ENCODE results near the gene LRMDA.

The LRMDA gene

GRCh38 chr10:76213876-76214275 is 782.5 kb downstream of the LRMDA start:
- TF ChIP-seq CTCF (IDR thresholded peaks at IDR 0.05), result no peak
- Mint-ChIP-seq H3K9me3 (peaks cover 17% of the 10 kb centered on the region), H3K4me1 (peaks cover 13% of the 10 kb centered on the region), H3K36me3 (ENCODE audit: low read depth) (peaks cover 6% of the 10 kb centered on the region), H3K27ac (no peak overlapping the region), H3K27me3 (ENCODE audit: low read depth, poor library complexity) (no peaks in the 10 kb centered on the region), H3K4me3 (no peak overlapping the region)
- no peak for DNase-seq

GRCh38 chr10:76218035-76218434 is 786.6 kb downstream of the LRMDA start:
- no peak overlapping the region for H3K27ac Mint-ChIP-seq
- no peaks in the 10 kb centered on the region for H3K27me3 Mint-ChIP-seq (ENCODE audit: low read depth, poor library complexity)
- no peak overlapping the region for H3K4me3 Mint-ChIP-seq
- no peak for TF ChIP-seq CTCF (IDR thresholded peaks at IDR 0.05)
- no peaks in the 10 kb centered on the region for H3K4me1 Mint-ChIP-seq
- H3K9me3 Mint-ChIP-seq, result peaks cover 36% of the 10 kb centered on the region
- no peak for DNase-seq
- peaks cover 6% of the 10 kb centered on the region for H3K36me3 Mint-ChIP-seq (ENCODE audit: low read depth)

- H3K4me3 Mint-ChIP-seq, result no peak overlapping the region
- H3K27me3 Mint-ChIP-seq (ENCODE audit: low read depth, poor library complexity), result peaks cover 4% of the 10 kb centered on the region
- no peak for TF ChIP-seq CTCF (IDR thresholded peaks at IDR 0.05)
- H3K4me1 Mint-ChIP-seq, result peaks cover 30% of the 10 kb centered on the region
- peaks cover 5% of the 10 kb centered on the region for H3K36me3 Mint-ChIP-seq (ENCODE audit: low read depth)
- no peak overlapping the region for H3K27ac Mint-ChIP-seq
- peaks cover 4% of the 10 kb centered on the region for H3K9me3 Mint-ChIP-seq
- no peak for DNase-seq
These were observed 797.9 kb downstream of the LRMDA start for GRCh38 chr10:76229341-76229740.

- no peak for DNase-seq
- no peak overlapping the region for H3K27ac Mint-ChIP-seq
- TF ChIP-seq CTCF (IDR thresholded peaks at IDR 0.05), result no peak
- peaks cover 4% of the 10 kb centered on the region for H3K27me3 Mint-ChIP-seq (ENCODE audit: low read depth, poor library complexity)
- H3K4me3 Mint-ChIP-seq, result no peak overlapping the region
- peaks cover 9% of the 10 kb centered on the region for H3K9me3 Mint-ChIP-seq
- H3K36me3 Mint-ChIP-seq (ENCODE audit: low read depth), result peaks cover 13% of the 10 kb centered on the region
- H3K4me1 Mint-ChIP-seq, result peaks cover 30% of the 10 kb centered on the region
These were observed 799.5 kb downstream of the LRMDA start for GRCh38 chr10:76230921-76231285.

GRCh38 chr10:76231286-76231934 is 800.0 kb downstream of the LRMDA start:
- Mint-ChIP-seq H3K36me3 (ENCODE audit: low read depth) (peaks cover 13% of the 10 kb centered on the region), H3K4me1 (peaks cover 30% of the 10 kb centered on the region), H3K9me3 (peaks cover 9% of the 10 kb centered on the region), H3K4me3 (no peak overlapping the region), H3K27ac (no peak overlapping the region), H3K27me3 (ENCODE audit: low read depth, poor library complexity) (peaks cover 4% of the 10 kb centered on the region)
- DNase-seq, result no peak
- TF ChIP-seq CTCF (IDR thresholded peaks at IDR 0.05), result no peak

GRCh38 chr10:76234499-76235226 is 803.2 kb downstream of the LRMDA start:
- no peak overlapping the region for H3K27ac Mint-ChIP-seq

More at GRCh38 chr10:76234499-76235226, 803.2 kb downstream of the LRMDA start:
- peaks cover 3% of the 10 kb centered on the region for H3K27me3 Mint-ChIP-seq (ENCODE audit: low read depth, poor library complexity)
- peaks cover 21% of the 10 kb centered on the region for H3K4me1 Mint-ChIP-seq
- no peak for DNase-seq
- no peak overlapping the region for H3K4me3 Mint-ChIP-seq
- H3K36me3 Mint-ChIP-seq (ENCODE audit: low read depth), result peaks cover 16% of the 10 kb centered on the region
- no peak for TF ChIP-seq CTCF (IDR thresholded peaks at IDR 0.05)
- peaks cover 9% of the 10 kb centered on the region for H3K9me3 Mint-ChIP-seq

Data from nephron progenitor cell (in vitro differentiated cells).